H1 (cell line): Measurements from ENCODE around the gene GAB2. TPM values are rescaled to one million over a fixed set of nuclear protein-coding genes. Genes with fewer than 3 reads are reported as not detected.

Experiments
- CTCF ChIA-PET: fragments of 300-600 bp; sonication (Branson Sonifier 250); formaldehyde crosslinking; loops from one replicate; lab custom pipeline; 2021; ENCODE audit not compliant: partially characterized antibody; lab: Charles Lee
- POLR2A ChIA-PET: fragments of 300-600 bp; sonication (Branson Sonifier 250); formaldehyde crosslinking; loops from one replicate; lab custom pipeline; 2021; ENCODE audit warnings: inconsistent platforms; ENCODE audit not compliant: partially characterized antibody; lab: Charles Lee
- DNase-seq, 2 experiments: peaks; one replicate each; pipeline versions ENCODE4 v3.0.0 to v3.0.0-alpha.2; 2010 to 2022; ENCODE audit warnings: low spot score in 2 of 2, low read depth in 1 of 2, mixed read lengths in 1 of 2
- FAIRE-seq: peaks from 2 replicates; lab custom pipeline; 2011; peaks lifted over from hg19 to GRCh38; lab: Jason Lieb, UNC
- H2AFZ ChIP-seq: 2 replicates; pipeline ENCODE4 v1.8.1; 2012; ENCODE audit warnings: low read length, inconsistent platforms
- H2AK5ac ChIP-seq: 2 replicates; pipeline ENCODE4 v1.6.1; 2013; ENCODE audit warnings: low read depth, low read length
- H2BK120ac ChIP-seq: replicated peaks from 2 replicates; pipeline ENCODE3; 2013; ENCODE audit warnings: low read depth, low read length, inconsistent platforms
- H2BK12ac ChIP-seq: 2 replicates; pipeline ENCODE4 v1.6.1; 2013; ENCODE audit warnings: low read depth, low read length
- H2BK15ac ChIP-seq: 2 replicates; pipeline ENCODE4 v1.6.1; 2013; ENCODE audit warnings: low read length
- H2BK20ac ChIP-seq: 2 replicates; pipeline ENCODE4 v1.6.1; 2013; ENCODE audit warnings: low read length
- H2BK5ac ChIP-seq: 2 replicates; pipeline ENCODE4 v1.6.1; 2013; ENCODE audit warnings: low read depth, low read length
- H3K14ac ChIP-seq: 2 replicates; pipeline ENCODE4 v1.6.1; 2013; ENCODE audit warnings: inconsistent platforms; ENCODE audit not compliant: insufficient read length
- H3K18ac ChIP-seq: 2 replicates; pipeline ENCODE4 v1.6.1; 2013; ENCODE audit warnings: low read length; ENCODE audit errors: extremely low read depth
- H3K23ac ChIP-seq: 2 replicates; pipeline ENCODE4 v1.6.1; 2013; ENCODE audit warnings: inconsistent platforms; ENCODE audit not compliant: insufficient read length
- H3K23me2 ChIP-seq: 2 replicates; pipeline ENCODE4 v1.6.1; 2013; ENCODE audit warnings: low read depth, low read length
- H3K27ac ChIP-seq: 2 replicates; pipeline ENCODE4 v1.6.1; 2011; ENCODE audit warnings: low read depth, low read length, inconsistent platforms
- H3K27me3 ChIP-seq, 4 experiments: replicated peaks in 1 of 4; 1 replicate in 1 of 4; 2 replicates in 3 of 4; pipeline versions ENCODE4 v1.6.1 to v1.8.1; 2011 to 2013; ENCODE audit warnings: low read length in 3 of 4, mild to moderate bottlenecking in 3 of 4, inconsistent platforms in 2 of 4, mixed read lengths in 2 of 4, moderate library complexity in 1 of 4; ENCODE audit not compliant: control insufficient read depth in 3 of 4, insufficient read depth in 3 of 4; ENCODE audit errors: extremely low read depth in 1 of 4
- H3K36me3 ChIP-seq, 4 experiments: 2 replicates each; pipeline versions ENCODE4 v1.6.1 to v1.8.1; 2011 to 2013; ENCODE audit warnings: mild to moderate bottlenecking in 4 of 4, low read length in 3 of 4, moderate library complexity in 2 of 4, control low read depth in 1 of 4, inconsistent platforms in 1 of 4; ENCODE audit not compliant: insufficient read depth in 4 of 4, control insufficient read depth in 2 of 4
- H3K4ac ChIP-seq: replicated peaks from 2 replicates; pipeline ENCODE3; 2013; ENCODE audit warnings: low read length, low read depth, mixed read lengths, inconsistent platforms; ENCODE audit not compliant: insufficient read length
- H3K4me1 ChIP-seq, 4 experiments: replicated peaks in 1 of 4; 1 replicate in 1 of 4; 2 replicates in 3 of 4; pipeline versions ENCODE4 v1.6.1 to v1.8.1; 2011 to 2013; ENCODE audit warnings: low read length in 3 of 4, inconsistent platforms in 2 of 4, mixed read lengths in 1 of 4; ENCODE audit not compliant: insufficient read depth in 4 of 4, control insufficient read depth in 3 of 4
- H3K4me2 ChIP-seq, 2 experiments: 2 replicates each; pipeline versions ENCODE4 v1.6.1 to v1.8.1; 2011 to 2013; ENCODE audit warnings: low read depth in 2 of 2, low read length in 2 of 2, control low read depth in 1 of 2, inconsistent platforms in 1 of 2, mild to moderate bottlenecking in 1 of 2; ENCODE audit not compliant: insufficient read depth in 1 of 2
- H3K4me3 ChIP-seq, 4 experiments: fragments of 200-600, 300-600 bp in 1 of 4; sonication (generic), shearing (Covaris generic), sonication (Bioruptor Twin) in 1 of 4; 2 replicates each; pipeline versions ENCODE4 v1.5.1 to v1.8.1; 2011 to 2016; ENCODE audit warnings: low read length in 4 of 4, low read depth in 3 of 4, control low read depth in 2 of 4, inconsistent platforms in 2 of 4, mild to moderate bottlenecking in 2 of 4, mixed read lengths in 1 of 4, moderate library complexity in 1 of 4; ENCODE audit not compliant: insufficient read depth in 2 of 4; ENCODE audit errors: extremely low read depth in 1 of 4
- H3K56ac ChIP-seq: replicated peaks from 2 replicates; pipeline ENCODE3; 2013; ENCODE audit warnings: low read depth, mild to moderate bottlenecking, mixed read lengths, low read length, inconsistent platforms; ENCODE audit not compliant: insufficient read length
- H3K79me1 ChIP-seq: 2 replicates; pipeline ENCODE4 v1.6.1; 2013; ENCODE audit warnings: low read depth, low read length, control low read depth
- H3K79me2 ChIP-seq, 2 experiments: 2 replicates each; pipeline versions ENCODE4 v1.6.1 to v1.8.1; 2012 to 2013; ENCODE audit warnings: low read length in 2 of 2, mild to moderate bottlenecking in 2 of 2, inconsistent platforms in 1 of 2; ENCODE audit not compliant: insufficient read depth in 2 of 2, control insufficient read depth in 1 of 2
- H3K9ac ChIP-seq, 4 experiments: replicated peaks in 1 of 4; 1 replicate in 1 of 4; 2 replicates in 3 of 4; pipeline versions ENCODE4 v1.6.1 to v1.8.1; 2011 to 2013; ENCODE audit warnings: low read depth in 3 of 4, low read length in 3 of 4, control low read depth in 2 of 4, mild to moderate bottlenecking in 2 of 4, moderate library complexity in 2 of 4, inconsistent platforms in 1 of 4; ENCODE audit errors: extremely low read depth in 1 of 4
- H3K9me3 ChIP-seq, 2 experiments: 2 replicates each; pipeline versions ENCODE4 v1.6.1 to v1.8.1; 2012 to 2013; ENCODE audit warnings: mild to moderate bottlenecking in 2 of 2, moderate library complexity in 2 of 2, control low read depth in 1 of 2, inconsistent platforms in 1 of 2, low read depth in 1 of 2, low read length in 1 of 2, mixed read lengths in 1 of 2; ENCODE audit not compliant: insufficient read depth in 2 of 2
- H4K20me1 ChIP-seq, 2 experiments: replicated peaks in 1 of 2; 2 replicates each; pipeline versions ENCODE3 to v1.8.1; 2011 to 2013; ENCODE audit warnings: inconsistent platforms in 2 of 2, low read length in 2 of 2, mild to moderate bottlenecking in 1 of 2; ENCODE audit not compliant: insufficient read depth in 2 of 2, control insufficient read depth in 1 of 2
- H4K5ac ChIP-seq: 2 replicates; pipeline ENCODE4 v1.6.1; 2013; ENCODE audit warnings: low read length, low read depth, mixed read lengths, inconsistent platforms; ENCODE audit not compliant: insufficient read length
- H4K8ac ChIP-seq: 2 replicates; pipeline ENCODE4 v1.8.0; 2013; ENCODE audit warnings: mild to moderate bottlenecking, moderate library complexity, low read length, inconsistent platforms; ENCODE audit not compliant: insufficient read depth; ENCODE audit errors: extremely low read depth
- H4K91ac ChIP-seq: replicated peaks from 2 replicates; pipeline ENCODE3; 2013; ENCODE audit warnings: low read length, mixed read lengths, inconsistent platforms; ENCODE audit not compliant: insufficient read length
- BCL11A ChIP-seq, 2 experiments: IDR thresholded peaks; one replicate each; pipeline ENCODE4 v1.6.1; 2011; ENCODE audit warnings: low read depth in 2 of 2, low read length in 2 of 2, mild to moderate bottlenecking in 2 of 2
- BRCA1 ChIP-seq: IDR thresholded peaks from 2 replicates; pipeline ENCODE4 v1.6.1; 2012; ENCODE audit warnings: low read depth, low read length, improper control_type of control experiment
- CBX8 ChIP-seq: fragments of 300-800, 300-1000 bp; sonication (generic); IDR thresholded peaks from 2 replicates; pipeline ENCODE4 v1.7.1; 2016; ENCODE audit warnings: low read depth, low read length, borderline replicate concordance
- CREB1 ChIP-seq: IDR thresholded peaks from 2 replicates; pipeline ENCODE4 v1.6.1; 2012; ENCODE audit warnings: inconsistent platforms
- CTBP2 ChIP-seq: IDR thresholded peaks from 2 replicates; pipeline ENCODE4 v1.7.0; 2011; ENCODE audit warnings: borderline replicate concordance, mild to moderate bottlenecking, moderate library complexity, mixed read lengths, low read length; ENCODE audit not compliant: insufficient read depth, insufficient read length
- GABPA ChIP-seq: IDR thresholded peaks from 2 replicates; pipeline ENCODE4 v1.6.1; 2011; ENCODE audit warnings: mild to moderate bottlenecking, low read length, moderate library complexity, borderline replicate concordance; ENCODE audit not compliant: insufficient read depth
- GTF2F1 ChIP-seq: IDR thresholded peaks from 2 replicates; pipeline ENCODE4 v1.6.1; 2012; ENCODE audit warnings: low read depth, low read length, improper control_type of control experiment, borderline replicate concordance
- HDAC2 ChIP-seq, 2 experiments: fragments of 300-600 bp in 1 of 2; sonication (generic) in 1 of 2; IDR thresholded peaks; 2 replicates each; pipeline ENCODE4 v1.6.1; 2011 to 2012; ENCODE audit warnings: low read depth in 2 of 2, low read length in 2 of 2, mild to moderate bottlenecking in 2 of 2, moderate library complexity in 2 of 2, borderline replicate concordance in 1 of 2, inconsistent platforms in 1 of 2
- NANOG ChIP-seq: IDR thresholded peaks from 2 replicates; pipeline ENCODE4 v1.6.1; 2011; ENCODE audit warnings: low read length, low read depth, mild to moderate bottlenecking, inconsistent platforms; ENCODE audit not compliant: insufficient read depth, poor library complexity, severe bottlenecking
- POLR2A ChIP-seq, 2 experiments: IDR thresholded peaks; 1 replicate in 1 of 2; 2 replicates in 1 of 2; pipeline ENCODE4 v1.6.1; 2011; ENCODE audit warnings: low read depth in 2 of 2, low read length in 2 of 2, mild to moderate bottlenecking in 2 of 2; ENCODE audit errors: control extremely low read depth in 1 of 2
- RXRA ChIP-seq: IDR thresholded peaks from 2 replicates; pipeline ENCODE4 v1.6.1; 2011; ENCODE audit warnings: low read depth, mild to moderate bottlenecking, low read length, moderate library complexity; ENCODE audit not compliant: insufficient read depth
- SIX5 ChIP-seq: IDR thresholded peaks from 2 replicates; pipeline ENCODE4 v1.6.1; 2011; ENCODE audit warnings: mild to moderate bottlenecking, low read depth, low read length
- polyA plus RNA-seq, 7 experiments: library from polyadenylated mRNA; depleted of rRNA in 3 of 7; stranded (reverse) in 5 of 7; unstranded in 2 of 7; fragments of >200 nt in 5 of 7; fragments of 200-250 nt in 2 of 7; gene quantifications; 1 replicate in 5 of 7; 2 replicates in 1 of 7; 4 replicates in 1 of 7; pipeline versions ENCODE4 v1.2.1 to v1.2.3, GENCODE V29; 2011 to 2013; ENCODE audit warnings: missing spikeins in 2 of 7, mixed read lengths in 2 of 7
- total RNA-seq: library from RNA; stranded (reverse); fragmentation: NEBNext Ultra II Directional; extraction: Animal tissue kit (Norgen Biotek cat#: 25700); gene quantifications from 2 replicates; pipeline ENCODE4 v1.2.1, GENCODE V29; 2021
- TF ChIP-seq, protein P1 (sequence below): IDR thresholded peaks from 2 replicates; pipeline ENCODE4 v1.6.1; 2011; ENCODE audit warnings: low read depth, mild to moderate bottlenecking, low read length; ENCODE audit not compliant: insufficient read depth

The GAB2 gene
- total and polyA plus RNA-seq, 2 of the 8 experiments (the other 6 are each of a cell fraction or from before 2014, with no cell fraction given): 6.3 to 14.0 TPM

DNA sequence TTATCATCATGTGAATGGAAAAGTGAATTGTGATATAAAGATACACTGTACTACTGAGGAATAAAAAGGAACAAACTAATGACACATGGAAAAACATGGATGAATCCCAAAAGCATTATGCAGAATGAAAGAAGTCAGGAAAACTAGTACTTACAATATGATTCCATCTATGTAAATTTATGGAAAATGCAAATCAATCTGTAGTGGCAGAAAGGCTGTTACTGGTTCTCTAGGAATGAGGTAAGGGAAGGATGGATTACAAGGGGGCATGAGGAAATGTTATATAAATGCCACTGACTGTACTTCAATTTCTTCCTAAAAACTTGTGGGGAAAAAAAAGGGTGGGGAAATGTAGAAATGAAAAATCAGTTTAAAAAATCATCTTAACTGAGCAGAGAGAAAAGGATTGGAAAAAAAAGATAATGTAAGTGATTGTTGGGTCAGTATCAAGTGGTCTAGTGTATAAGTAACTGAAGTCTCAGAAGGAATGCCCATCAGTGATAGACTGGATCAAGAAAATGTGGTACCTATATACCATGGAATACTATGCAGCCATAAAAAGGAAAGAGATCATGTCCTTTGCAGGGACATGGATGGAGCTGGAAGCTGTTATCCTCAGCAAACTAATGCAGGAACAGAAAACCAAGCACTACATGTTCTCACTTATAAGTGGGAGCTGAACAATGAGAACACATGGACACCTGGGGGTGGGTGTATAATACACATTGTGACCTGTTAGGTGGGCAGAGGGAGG is 180.2 kb downstream of the GAB2 start:
- Histone ChIP-seq H3K23me2 (no peaks in the 10 kb centered on the region), H3K79me1 (no peaks in the 10 kb centered on the region), H3K4ac (no peak overlapping the region), H2BK20ac (no peak overlapping the region), H4K5ac (no peak overlapping the region), H3K4me3 (no peak overlapping the region), H2BK12ac (no peak overlapping the region), H3K4me2 (no peak overlapping the region), H2AK5ac (no peak overlapping the region), H2BK15ac (no peak overlapping the region), H3K4me1 (no peaks in the 10 kb centered on the region), H3K18ac (no peak overlapping the region), H4K20me1 (no peaks in the 10 kb centered on the region), H3K79me2 (no peaks in the 10 kb centered on the region; a peak in 1 of 4 replicates), H3K9ac (no peak overlapping the region), H2BK5ac (no peak overlapping the region), H4K91ac (no peak overlapping the region), H4K8ac (no peak overlapping the region), H3K27ac (no peak overlapping the region), H3K14ac (no peak overlapping the region), H3K36me3 (no peaks in the 10 kb centered on the region), H3K9me3 (no peaks in the 10 kb centered on the region), H3K27me3 (no peaks in the 10 kb centered on the region), H2AFZ (no peak overlapping the region), H3K23ac (no peak overlapping the region), H3K56ac (no peak overlapping the region), H2BK120ac (no peak overlapping the region)
- FAIRE-seq (no peak), DNase-seq (no peak)
- POLR2A ChIA-PET: no interaction called here
- CTCF ChIA-PET: interaction anchor here (1.4 kb wide), 1 partner anchor 8 kb away, joined by 5 read pairs; no protein-coding TSS in a partner anchor
- no peak for TF ChIP-seq CBX8
- TF ChIP-seq NANOG: no peak
- no peak for TF ChIP-seq SIX5
- TF ChIP-seq GTF2F1: no peak
- TF ChIP-seq BRCA1: no peak
- TF ChIP-seq BCL11A (IDR thresholded peaks at IDR 0.05; ENCODE audit: low read depth in 2 of 2, low read length in 2 of 2): no peak
- no peak for TF ChIP-seq POLR2A (IDR thresholded peaks at IDR 0.05; ENCODE audit: control extremely low read depth in 1 of 2, low read depth in 2 of 2, low read length in 2 of 2)
- TF ChIP-seq, protein P1, sequence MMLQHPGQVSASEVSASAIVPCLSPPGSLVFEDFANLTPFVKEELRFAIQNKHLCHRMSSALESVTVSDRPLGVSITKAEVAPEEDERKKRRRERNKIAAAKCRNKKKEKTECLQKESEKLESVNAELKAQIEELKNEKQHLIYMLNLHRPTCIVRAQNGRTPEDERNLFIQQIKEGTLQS: no peak
- no peak for TF ChIP-seq CTBP2
- TF ChIP-seq GABPA: no peak
- TF ChIP-seq RXRA: no peak
- TF ChIP-seq CREB1: no peak
- TF ChIP-seq HDAC2 (IDR thresholded peaks at IDR 0.05; ENCODE audit: borderline replicate concordance in 1 of 2, low read depth in 2 of 2, low read length in 2 of 2): no peak
